Right kidney (tissue), 1 donor: ENCODE data around the gene ALDH4A1.
"Not testable (repeated sequence)": the region's sequence is repeated elsewhere in the genome, so short reads cannot be mapped to it uniquely, and the experiment has no call there.

ENCODE experiments used
- DNase-seq: peaks from one replicate; pipeline ENCODE4 v3.0.0-alpha.2; 2016

ALDH4A1 gene

DNA sequence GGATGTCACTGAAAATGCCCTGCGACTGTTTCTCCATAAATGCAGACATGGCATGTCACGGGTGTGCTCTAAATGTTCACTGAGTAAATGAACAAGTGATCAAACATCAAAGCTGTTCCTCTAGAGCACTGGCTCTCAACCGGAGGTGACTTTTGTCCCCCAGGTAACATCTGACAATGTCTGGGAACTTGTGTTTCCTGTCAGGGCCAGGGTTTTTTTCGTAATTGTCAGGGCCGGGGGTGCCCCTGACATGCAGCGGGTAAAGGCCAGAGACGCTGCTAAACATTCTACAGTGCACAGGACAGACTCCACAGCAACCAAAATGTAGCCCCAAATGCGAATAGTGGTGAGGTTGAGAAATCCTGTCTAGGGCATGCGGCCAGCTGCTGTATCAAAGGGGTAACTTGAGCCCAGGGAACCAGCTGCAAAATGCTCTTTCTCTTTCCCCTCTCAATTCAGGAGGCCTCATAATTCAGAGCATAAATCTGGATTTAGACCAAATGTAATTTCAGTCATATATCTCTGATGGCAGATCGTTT is 2.0 kb downstream of the ALDH4A1 start:
- no peak for DNase-seq

DNA sequence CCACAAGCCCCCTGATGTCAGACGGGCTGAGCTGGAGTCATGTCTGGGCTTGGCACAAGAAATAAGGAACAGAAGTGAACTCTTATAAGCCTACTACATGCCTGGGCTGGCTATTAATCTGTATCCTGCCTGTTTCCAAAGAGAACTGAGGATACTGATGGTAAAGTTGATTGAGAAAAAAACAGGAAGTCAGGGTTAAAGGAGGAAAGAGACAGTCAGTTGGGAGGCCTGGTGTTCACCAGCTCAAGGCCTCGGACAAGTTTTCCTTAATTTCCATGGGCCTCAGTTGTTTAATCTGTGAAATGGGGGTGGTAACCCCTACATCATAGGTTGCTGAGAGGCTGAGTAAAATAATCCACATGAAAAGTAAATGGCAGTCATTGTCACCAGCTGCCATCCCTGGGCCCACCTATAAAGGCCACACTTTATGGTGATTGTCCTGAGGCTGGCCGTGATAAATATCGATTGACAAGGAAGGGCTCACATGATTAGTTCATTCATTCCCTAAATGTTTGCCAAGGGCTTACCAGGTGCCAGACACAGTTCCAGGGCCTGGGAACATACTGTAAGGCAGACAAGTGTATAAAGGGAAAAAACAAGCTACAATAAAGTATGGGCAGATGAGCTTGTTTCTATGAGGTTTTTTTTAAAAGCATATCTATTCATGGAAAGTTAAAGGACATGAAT is 2.8 kb downstream of the ALDH4A1 start:
- no peak for DNase-seq

DNA sequence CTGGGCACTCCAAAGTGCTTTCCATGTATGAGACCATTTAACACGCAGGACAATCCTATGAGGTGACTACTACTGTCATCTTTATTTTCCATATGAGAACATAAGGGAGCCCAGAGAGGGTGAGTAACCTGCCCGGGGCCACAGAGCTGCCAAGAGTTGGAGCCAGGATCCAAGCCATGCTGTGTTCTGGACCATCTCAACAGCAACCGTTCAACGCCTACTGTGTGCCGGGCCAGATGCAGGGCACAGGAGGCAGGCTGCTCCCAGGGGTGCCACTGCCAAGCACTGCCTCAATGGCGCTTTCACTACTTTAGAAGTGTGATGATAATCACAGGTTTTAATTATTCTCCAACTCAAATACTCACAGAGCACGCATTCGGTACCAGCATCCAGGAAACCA is 3.8 kb downstream of the ALDH4A1 start:
- no peak for DNase-seq

DNA sequence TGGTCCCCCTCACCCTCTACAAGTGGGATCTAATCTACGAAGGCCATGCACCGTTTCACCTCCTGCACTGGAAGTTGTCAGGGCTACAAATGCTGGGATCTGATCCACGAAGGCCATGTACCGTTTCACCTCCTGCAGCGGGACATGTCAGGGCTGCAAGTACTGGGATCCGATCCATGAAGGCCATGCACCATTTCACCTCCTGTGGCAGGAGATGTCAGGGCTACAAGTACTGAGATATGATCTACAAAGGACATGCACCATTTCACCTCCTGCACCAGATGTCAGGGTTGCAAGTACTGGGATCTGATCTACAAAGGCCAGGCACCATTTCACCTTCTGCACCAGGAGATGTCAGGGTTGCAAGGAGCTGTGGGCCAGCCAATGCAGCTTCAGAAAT is 7.0 kb downstream of the ALDH4A1 start:
- no peak for DNase-seq

DNA sequence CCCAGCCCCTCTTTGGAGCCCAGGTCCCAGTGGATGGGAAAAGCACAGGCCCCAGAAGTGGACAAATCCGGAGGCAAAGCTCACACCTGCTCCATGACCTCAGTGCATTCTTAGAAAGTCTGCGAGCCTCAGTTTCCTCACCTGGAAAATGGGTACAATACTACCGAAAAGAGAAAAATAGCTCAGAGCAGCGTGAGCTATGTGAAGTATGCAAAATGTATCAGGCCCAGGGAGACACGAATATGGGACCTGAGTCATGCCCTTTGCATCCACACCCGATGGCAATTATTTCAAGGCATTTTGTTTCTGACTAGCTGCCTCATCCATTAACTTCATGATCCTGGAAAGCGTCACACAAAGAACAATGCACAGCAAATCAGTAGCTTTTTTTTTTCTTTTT is 9.2 kb downstream of the ALDH4A1 start:
- DNase-seq = no peak

DNA sequence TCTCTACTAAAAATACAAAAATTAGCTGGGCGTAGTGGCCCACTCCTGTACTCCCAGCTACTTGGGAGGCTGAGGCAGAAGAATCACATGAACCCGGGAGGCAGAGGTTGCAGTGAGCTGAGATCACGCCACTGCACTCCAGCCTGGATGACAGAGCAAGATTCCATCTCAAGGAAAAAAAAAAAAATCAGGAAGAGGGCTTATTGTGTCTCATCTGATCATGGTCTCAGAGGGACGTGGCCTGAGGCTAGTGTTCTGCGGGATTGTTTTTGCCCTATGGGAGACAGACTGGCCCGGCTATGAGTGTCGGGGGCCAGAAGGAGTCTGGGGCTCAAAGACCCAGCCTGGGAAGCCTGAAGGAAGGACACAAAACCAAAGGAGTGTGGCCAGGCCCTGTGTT is 10.5 kb downstream of the ALDH4A1 start:
- DNase-seq = not testable (repeated sequence)

DNA sequence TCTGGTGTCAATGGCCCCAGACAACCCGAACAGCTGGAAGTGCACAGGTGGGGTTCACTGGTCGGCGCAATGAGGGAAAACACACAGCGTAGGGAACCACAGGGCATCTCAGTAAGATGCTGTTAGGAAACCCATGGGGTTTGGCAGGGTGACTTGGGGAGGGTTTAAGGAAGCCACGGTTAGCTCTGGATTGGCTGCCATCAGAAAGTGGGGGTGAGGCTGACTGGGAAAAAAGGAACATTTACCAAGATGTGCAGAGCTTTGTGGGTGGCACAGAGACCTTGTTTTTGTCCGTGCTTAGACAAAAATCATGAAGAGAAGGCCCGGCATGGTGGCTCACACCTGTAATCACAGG is 11.0 kb downstream of the ALDH4A1 start:
- no peak for DNase-seq

DNA sequence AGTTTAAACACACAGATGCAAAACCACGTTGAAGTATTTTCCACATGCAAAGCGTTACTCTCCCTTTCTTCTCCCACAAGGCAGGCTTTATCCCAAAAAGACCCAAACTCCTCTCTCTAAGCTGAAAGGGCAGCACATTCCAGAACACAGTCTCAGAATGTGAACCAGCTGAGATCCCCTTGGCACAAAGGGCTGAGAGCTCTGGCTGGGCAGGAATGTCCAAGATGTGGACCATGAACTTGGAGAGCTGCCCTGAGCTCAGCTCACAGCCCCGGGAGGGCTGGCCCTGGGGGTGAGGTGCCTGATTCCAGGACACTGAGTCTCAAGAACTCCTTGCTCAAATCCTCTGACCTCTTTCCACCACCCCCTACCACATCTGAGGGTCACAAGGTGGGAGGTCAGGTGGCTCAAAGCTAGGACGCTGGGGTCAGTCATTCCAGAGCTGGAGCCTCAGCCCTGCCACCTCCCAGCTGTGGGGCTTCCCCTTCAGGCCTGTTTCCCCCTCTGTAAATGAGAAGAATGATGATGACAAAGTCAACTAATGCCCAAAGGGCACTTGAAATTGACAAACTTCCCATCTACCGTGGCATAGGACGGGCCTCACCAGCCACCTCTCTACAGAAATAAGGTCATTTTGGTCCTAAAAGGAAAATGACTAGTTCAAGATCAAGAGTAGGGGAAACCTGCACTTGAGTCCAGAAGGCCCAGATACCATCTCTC is 11.5 kb downstream of the ALDH4A1 start:
- no peak for DNase-seq

DNA sequence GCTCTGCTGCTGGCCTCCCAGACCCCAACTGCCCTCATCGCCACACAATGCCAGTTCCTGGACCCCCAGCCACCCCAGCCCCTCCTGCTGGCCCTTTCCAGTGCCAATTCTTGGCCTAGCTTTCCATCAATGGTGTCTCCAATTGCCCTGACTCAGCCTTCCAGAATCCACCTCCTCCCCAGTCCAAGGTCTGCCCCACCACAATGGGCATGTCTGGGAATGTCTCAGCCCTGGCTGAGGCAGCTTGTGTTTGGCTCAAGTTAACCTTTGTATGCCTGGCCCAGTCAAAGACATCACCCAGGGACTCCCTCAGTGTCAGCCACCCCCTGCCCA is 16.4 kb downstream of the ALDH4A1 start:
- DNase-seq = no peak

DNA sequence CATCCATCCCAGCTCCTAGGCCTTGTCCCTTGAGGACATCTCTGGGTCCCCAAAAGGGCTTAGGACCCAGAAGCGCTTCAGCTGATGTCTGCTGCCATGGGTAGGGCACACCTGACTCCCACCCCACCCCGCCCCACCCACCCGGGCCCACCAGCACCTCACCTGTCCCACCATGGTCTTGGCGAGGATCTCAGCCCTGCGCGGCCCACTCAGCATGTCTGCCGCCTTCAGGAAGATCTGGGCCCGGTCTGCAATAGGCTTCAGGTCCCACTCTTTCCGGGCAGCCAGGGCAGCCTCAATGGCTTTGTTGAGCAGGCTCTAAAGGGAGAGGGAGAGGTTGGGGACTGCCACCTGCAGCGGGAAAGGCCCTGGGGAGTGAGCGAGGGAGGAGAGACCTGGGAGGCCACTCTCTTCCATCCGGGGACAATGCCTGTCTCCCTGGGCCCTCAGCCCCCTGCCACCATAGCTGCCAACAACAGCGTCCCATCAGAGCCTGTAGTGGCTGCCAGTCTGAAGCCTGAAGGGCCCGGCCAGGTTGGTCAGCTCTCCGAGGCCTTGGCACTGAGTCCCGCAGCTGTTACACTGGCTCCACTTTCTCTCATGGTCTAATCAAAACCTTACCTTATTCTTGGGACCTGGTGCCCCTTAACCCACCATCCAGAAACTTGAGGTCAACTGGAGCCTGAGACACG is 16.9 kb downstream of the ALDH4A1 start:
- DNase-seq = no peak

DNA sequence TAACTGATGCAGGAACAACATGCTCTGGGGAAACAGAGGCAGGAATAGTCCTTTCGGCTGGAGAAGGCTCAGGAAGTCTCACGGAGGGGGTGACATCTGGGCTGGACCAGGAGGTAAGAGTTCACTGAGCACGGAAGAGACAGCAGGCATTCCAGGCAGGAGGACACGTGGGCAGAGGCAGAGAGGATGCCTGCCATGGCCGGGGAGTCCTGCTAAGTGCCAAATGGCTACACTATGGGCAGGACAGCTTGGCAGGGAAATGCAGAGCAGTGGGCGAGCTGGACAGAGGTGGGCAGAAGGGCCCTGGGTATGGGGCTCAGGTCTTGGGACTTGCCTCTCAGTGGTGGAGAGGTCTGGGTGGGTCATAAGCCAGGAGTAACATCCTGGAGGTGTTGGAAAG is 17.6 kb downstream of the ALDH4A1 start:
- no peak for DNase-seq

DNA sequence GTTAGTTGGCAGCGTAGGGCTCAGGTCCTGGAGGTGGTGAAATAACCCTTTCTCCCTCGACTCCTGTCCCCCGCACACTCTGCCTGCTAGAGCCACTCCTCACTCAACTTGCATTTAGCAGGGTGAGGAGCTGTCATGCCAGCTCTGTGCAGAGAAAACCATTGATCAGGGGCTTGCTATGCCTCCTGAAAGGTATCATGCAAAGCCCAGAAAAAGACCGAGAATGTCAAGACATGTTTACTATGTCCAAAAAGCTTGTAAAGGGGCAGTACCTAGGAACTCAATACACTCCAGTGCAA is 18.0 kb downstream of the ALDH4A1 start:
- DNase-seq = no peak

DNA sequence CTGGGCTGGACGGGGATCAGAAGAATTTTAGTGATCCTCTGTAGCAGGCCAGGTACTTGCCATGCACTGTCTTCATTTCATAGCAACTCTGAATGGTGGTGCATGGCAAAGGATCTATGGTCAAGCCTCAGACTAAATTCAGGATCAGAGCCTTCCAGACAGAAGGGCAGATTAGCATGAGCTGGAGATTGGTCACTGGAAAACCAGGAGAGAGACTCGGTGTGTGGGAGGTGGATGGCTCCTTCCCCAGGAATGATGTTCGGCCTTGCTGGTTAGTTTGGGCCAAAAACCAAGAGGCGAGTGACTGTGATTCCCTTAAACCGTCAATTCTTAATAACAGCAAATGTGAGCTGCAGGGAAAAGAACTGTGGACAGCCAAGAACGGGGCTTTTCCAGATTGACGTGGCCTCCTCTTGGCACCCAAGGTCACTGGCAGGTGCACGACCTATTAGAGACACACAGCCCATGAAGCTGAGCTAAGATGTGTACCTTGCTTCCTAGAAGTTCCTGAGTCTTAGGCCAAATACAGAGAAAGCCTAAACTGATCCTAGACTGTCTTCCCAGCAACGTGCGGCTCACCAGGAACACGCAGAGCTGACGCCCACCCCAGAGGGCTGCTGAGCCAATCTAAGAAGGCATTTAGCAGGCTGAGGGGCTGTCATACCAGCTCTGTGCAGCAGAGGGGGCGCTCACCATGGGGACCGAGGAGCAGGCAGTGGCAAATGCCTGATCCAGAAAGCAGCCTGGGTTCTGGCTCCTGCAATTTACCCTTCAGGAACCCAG is 18.5 kb downstream of the ALDH4A1 start:
- DNase-seq = peak; percentile 60

DNA sequence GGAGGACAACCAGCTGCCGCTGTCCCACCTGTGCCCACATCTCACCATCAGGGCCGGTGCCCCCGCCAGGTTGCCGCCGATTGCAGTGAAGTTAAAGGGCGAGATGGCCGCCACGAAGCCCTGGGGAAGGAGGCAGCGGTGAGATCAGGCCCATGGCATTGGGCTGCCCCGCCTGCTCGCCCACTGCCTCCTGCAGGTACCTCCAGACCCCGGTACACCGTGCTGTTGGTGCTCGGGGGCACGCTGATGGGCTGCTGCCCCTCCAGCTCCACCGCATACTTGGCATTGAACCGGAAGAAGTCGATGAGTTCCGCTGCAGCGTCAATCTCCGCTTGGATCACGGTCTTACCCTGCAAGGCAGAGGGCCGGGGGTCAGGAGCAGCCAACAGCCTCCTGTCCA is 19.3 kb downstream of the ALDH4A1 start:
- DNase-seq = no peak

DNA sequence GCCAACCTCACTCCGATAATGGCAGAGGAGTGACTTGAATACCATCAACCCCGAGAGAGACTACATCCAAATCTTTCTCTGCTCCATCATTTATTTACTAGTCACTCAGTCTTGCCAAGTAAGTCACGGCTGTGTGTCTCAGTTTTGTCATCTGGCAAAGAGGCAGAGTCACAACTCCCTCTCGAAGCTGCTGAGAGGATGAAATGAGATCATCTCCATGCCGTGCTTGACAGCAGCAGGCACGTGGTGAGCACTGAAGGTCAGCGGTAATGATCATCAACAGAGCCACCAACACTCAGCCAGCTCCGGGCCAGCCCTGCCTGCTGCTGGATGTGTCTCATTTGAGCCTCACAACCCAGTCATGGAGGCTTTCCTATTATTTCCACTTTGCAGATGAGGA is 19.9 kb downstream of the ALDH4A1 start:
- DNase-seq = no peak

DNA sequence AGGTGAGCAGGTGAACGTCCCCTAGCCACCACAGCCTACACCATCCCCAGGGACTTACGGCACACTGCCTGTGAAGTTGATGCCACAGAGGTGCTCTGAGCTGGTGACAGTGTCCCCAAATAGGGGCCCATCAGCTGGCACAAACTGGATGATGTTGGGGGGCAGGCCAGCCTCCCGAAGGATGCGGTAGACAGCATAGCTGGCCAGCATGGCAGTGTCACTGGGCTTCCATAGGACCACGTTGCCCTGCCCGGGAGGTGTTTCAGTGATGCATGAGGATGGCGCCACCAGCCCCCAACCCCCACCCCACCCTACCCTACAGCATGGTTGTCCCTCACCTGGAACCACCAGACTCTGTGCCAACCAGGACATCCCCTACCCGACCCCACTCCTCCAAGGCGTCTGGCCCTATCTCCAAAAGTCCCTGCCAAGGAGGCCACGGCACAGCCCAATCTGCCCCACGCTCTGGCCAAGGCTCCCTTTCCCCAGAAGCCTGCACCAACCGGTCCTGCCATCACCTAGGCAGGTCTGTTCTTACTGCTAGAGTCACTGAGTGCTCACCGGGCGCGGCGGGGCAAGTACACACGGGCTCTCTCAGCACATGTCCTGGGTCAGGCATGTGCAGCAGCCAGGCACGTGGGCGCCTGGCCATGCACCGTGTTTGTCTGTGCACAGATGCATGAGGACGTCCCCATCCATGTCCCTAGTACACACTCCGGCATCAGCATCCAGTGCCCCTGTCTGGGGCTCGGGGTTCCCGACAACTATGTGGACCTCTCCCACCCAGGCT is 20.5 kb downstream of the ALDH4A1 start:
- DNase-seq = no peak

DNA sequence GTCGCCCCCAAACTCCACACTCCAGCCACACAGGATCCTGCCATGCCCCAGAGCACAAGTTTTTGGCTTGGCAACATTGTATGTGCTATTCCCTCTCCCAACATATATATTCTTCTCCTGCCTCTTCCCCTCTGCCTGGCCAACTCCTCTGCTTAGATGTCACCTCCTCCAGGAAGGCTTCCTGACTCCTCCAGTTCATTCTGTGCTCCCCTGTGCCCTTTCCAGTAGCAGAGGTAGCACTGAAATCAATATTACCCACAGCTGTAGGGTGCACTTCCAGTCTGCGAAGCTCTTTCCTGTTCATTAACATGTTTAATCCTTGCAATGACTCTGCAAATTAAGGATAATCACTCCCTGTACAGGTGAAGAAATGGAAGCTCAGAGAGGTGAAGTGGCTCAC is 21.2 kb downstream of the ALDH4A1 start:
- DNase-seq = no peak

DNA sequence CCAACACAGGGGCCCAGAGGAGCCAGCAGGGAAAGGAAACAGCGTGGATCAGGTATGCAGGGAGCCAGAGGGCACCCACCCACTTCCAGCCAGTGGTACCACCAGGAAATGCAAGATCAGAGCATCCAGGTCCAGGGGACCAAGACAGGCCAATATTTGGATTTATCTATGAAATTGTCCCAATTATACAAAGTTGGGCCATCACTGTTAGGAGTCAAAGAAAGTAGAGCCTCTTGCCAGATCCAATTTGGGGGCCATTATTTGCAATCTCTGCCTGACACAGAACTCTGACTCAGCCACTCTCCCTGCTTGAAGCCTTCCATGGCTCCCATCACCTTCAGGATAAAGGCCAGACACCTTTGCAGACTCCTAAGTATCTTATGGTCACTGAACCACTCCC is 21.8 kb downstream of the ALDH4A1 start:
- DNase-seq = no peak

DNA sequence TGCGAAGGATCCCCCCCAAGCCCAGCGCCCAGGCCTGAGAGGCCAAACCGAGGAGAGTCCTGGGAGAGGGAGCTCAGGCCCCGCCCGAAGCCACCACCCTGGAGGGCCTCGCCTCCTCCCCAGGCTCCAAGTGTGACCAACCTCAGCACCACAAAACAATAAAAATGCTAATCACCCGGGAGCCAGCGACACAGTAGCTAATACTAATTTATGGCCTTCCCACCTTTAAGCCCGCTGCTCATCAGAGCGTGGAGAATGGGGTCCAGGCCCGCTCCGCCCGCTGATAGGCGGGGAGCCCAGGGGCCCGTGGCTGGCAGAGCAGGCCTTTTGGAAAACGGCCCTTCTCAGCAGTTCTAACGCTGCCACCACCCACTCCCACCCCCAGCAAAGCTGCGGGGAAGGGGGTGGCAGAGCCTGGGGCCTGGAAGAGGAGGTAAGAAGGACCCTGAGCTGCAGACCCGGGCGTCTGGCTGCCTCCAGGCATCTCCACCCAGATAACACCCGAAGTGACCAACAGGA is 22.5 kb downstream of the ALDH4A1 start:
- DNase-seq = peak; percentile 49

DNA sequence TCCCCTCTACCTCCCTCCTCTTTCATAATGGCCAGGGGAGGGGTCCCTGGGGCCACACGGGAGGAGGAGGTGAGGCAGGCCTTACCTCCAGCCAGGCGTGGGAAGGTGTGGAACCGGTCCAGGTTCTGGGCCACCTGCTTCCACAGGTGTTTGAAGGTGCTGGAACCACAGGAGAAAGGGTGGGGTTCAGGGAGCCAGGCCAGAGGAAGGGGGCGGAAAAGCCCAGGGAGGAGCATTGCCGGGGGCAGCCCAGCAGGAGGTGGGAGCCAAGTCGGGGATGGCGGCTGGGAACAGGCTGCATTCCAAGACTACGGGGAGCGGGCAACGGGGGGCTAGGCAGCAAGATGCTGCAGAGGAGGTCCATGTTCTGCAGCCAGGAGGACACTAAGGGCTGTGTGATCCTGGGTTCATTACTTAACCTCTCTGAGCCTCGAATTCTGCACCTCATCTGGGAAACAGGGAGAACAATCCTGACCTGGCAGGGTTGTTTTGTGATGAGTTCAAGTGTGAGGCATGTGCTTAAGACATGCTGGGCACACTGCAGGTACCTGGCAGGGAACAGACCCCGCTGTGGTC is 23.1 kb downstream of the ALDH4A1 start:
- peak; percentile 32 for DNase-seq

DNA sequence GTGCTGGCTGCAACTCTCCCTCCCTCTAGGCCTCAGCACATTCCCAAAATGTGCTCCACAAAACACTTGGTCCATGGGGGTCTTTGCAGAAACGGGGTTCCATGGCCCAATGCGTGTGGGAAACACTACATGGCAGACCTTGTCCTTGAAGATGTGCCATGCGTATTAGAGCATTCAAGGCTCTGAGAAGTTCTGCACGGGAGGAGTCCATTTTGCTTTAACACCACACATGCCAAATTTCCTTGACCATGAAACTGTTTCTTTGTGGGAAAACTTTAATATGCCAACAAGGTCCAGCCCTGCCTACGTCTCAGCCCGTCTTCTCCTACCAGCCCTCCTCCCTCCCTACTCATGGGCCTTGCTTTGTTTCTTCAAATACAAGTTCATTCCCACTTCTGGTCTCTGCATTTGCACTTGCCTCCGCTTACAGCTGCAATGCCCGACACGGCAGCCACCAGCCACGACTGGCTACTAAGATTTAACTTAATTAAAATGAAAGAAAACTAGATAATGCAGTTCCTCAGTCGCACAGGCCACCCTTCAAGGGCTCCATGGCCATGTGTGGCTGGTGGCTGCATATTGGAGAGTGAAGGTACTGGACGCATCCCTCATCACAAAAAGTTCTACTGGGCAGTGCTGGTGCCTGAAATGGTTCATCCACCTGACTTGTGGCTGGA is 23.7 kb downstream of the ALDH4A1 start:
- DNase-seq = no peak
